ENCODE measurements around the gene TTC17. TPM values are rescaled to one million over a fixed set of nuclear protein-coding genes. Genes with fewer than 3 reads are reported as not detected.

Gene TTC17
- total RNA-seq, 1 donor from 2014 or later: 93.7 TPM

GRCh38 chr11:43376065-43376464, 17.3 kb downstream of the TTC17 start:
- H3K27me3 Mint-ChIP-seq (ENCODE audit: unreplicated experiment): no peaks in the 10 kb centered on the region
- TF ChIP-seq CTCF (IDR thresholded peaks at IDR 0.05): no peak
- peaks cover 4% of the 10 kb centered on the region for H3K4me1 Mint-ChIP-seq (ENCODE audit: unreplicated experiment)
- DNase-seq (ENCODE audit: extremely low spot score, unreplicated experiment): no peak
- H3K36me3 Mint-ChIP-seq (ENCODE audit: unreplicated experiment): peaks cover 17% of the 10 kb centered on the region
- no peaks in the 10 kb centered on the region for H3K9me3 Mint-ChIP-seq (ENCODE audit: unreplicated experiment)
- no peak overlapping the region for H3K4me3 Mint-ChIP-seq (ENCODE audit: unreplicated experiment)
- H3K27ac Mint-ChIP-seq (ENCODE audit: unreplicated experiment): no peak overlapping the region

GRCh38 chr11:43376594-43376993, 17.9 kb downstream of the TTC17 start:
- Mint-ChIP-seq H3K4me3 (ENCODE audit: unreplicated experiment) (no peak overlapping the region), H3K9me3 (ENCODE audit: unreplicated experiment) (no peaks in the 10 kb centered on the region), H3K36me3 (ENCODE audit: unreplicated experiment) (peaks cover 16% of the 10 kb centered on the region), H3K27ac (ENCODE audit: unreplicated experiment) (no peak overlapping the region), H3K27me3 (ENCODE audit: unreplicated experiment) (no peaks in the 10 kb centered on the region), H3K4me1 (ENCODE audit: unreplicated experiment) (peaks cover 4% of the 10 kb centered on the region)
- no peak for TF ChIP-seq CTCF (IDR thresholded peaks at IDR 0.05)
- no peak for DNase-seq (ENCODE audit: extremely low spot score, unreplicated experiment)

- H3K36me3 Mint-ChIP-seq (ENCODE audit: unreplicated experiment): peaks cover 19% of the 10 kb centered on the region
- H3K27ac Mint-ChIP-seq (ENCODE audit: unreplicated experiment): no peak overlapping the region
Measured at GRCh38 chr11:43377389-43377788, 18.7 kb downstream of the TTC17 start.

GRCh38 chr11:43378897-43379296, 20.2 kb downstream of the TTC17 start:
- no peaks in the 10 kb centered on the region for H3K27me3 Mint-ChIP-seq (ENCODE audit: unreplicated experiment)
- H3K36me3 Mint-ChIP-seq (ENCODE audit: unreplicated experiment): peaks cover 19% of the 10 kb centered on the region
- no peak for DNase-seq (ENCODE audit: extremely low spot score, unreplicated experiment)
- H3K4me1 Mint-ChIP-seq (ENCODE audit: unreplicated experiment): peaks cover 4% of the 10 kb centered on the region
- H3K27ac Mint-ChIP-seq (ENCODE audit: unreplicated experiment): no peak overlapping the region
- H3K4me3 Mint-ChIP-seq (ENCODE audit: unreplicated experiment): no peak overlapping the region
- TF ChIP-seq CTCF (IDR thresholded peaks at IDR 0.05): no peak
- H3K9me3 Mint-ChIP-seq (ENCODE audit: unreplicated experiment): no peaks in the 10 kb centered on the region

More at GRCh38 chr11:43377389-43377788, 18.7 kb downstream of the TTC17 start:
- H3K4me3 Mint-ChIP-seq (ENCODE audit: unreplicated experiment): no peak overlapping the region
- no peak for DNase-seq (ENCODE audit: extremely low spot score, unreplicated experiment)
- peaks cover 4% of the 10 kb centered on the region for H3K4me1 Mint-ChIP-seq (ENCODE audit: unreplicated experiment)
- TF ChIP-seq CTCF (IDR thresholded peaks at IDR 0.05): no peak
- H3K27me3 Mint-ChIP-seq (ENCODE audit: unreplicated experiment): no peaks in the 10 kb centered on the region
- H3K9me3 Mint-ChIP-seq (ENCODE audit: unreplicated experiment): no peaks in the 10 kb centered on the region

- H3K36me3 Mint-ChIP-seq (ENCODE audit: unreplicated experiment): peaks cover 21% of the 10 kb centered on the region
- DNase-seq (ENCODE audit: extremely low spot score, unreplicated experiment): no peak
- TF ChIP-seq CTCF (IDR thresholded peaks at IDR 0.05): no peak
- no peaks in the 10 kb centered on the region for H3K27me3 Mint-ChIP-seq (ENCODE audit: unreplicated experiment)
- no peaks in the 10 kb centered on the region for H3K4me1 Mint-ChIP-seq (ENCODE audit: unreplicated experiment)
- H3K27ac Mint-ChIP-seq (ENCODE audit: unreplicated experiment): no peak overlapping the region
- no peaks in the 10 kb centered on the region for H3K9me3 Mint-ChIP-seq (ENCODE audit: unreplicated experiment)
- H3K4me3 Mint-ChIP-seq (ENCODE audit: unreplicated experiment): no peak overlapping the region
Measured at GRCh38 chr11:43381802-43382201, 23.1 kb downstream of the TTC17 start.

All from osteocyte (in vitro differentiated cells).